A549 (cell line): ENCODE data around the gene ACVR2A. TPM values are rescaled to one million over a fixed set of nuclear protein-coding genes. Genes with fewer than 3 reads are reported as not detected.

Experiments used
- ATAC-seq, 2 experiments: fragments of 200-7000 bp in 1 of 2; fragments of >200 bp in 1 of 2; cut with Nextera tagmentation in 1 of 2; cut with Tn5 transposase in 1 of 2; 3 replicates each; pipeline versions ENCODE4 v1.8.0 to v1.9.1; 2018 to 2020; ENCODE audit warnings: mild to moderate bottlenecking in 1 of 2, moderate library complexity in 1 of 2
- CTCF ChIA-PET: fragments of 300-600 bp; sonication (Branson Sonifier 250); formaldehyde crosslinking; extraction: SDS; loops from one replicate; lab custom pipeline; 2021; ENCODE audit warnings: antibody characterized with exemption, inconsistent platforms; lab: Yijun Ruan, JAX
- POLR2A ChIA-PET: fragments of 350-600 bp; formaldehyde crosslinking; extraction: SDS; loops from one replicate; lab custom pipeline; 2021; ENCODE audit warnings: antibody characterized with exemption, inconsistent platforms; lab: Yijun Ruan, JAX
- DNase-seq, 2 experiments: peaks; one replicate each; pipeline versions ENCODE4 v3.0.0 to v3.0.0-alpha.2; 2011 to 2016; ENCODE audit warnings: low read depth in 1 of 2, low spot score in 1 of 2
- FAIRE-seq: peaks from 2 replicates; lab custom pipeline; 2011; peaks lifted over from hg19 to GRCh38; lab: Jason Lieb, UNC
- H3K27ac ChIP-seq, 2 experiments: fragments of >200 bp; sonication (Bioruptor Twin); formaldehyde crosslinking; 3 replicates each; pipeline ENCODE4 v1.5.1; 2016 to 2017
- H3K4me1 ChIP-seq: fragments of >200 bp; sonication (Bioruptor Twin); formaldehyde crosslinking; 3 replicates; pipeline ENCODE4 v1.6.1; 2016
- H3K4me2 ChIP-seq: fragments of >200 bp; sonication (Bioruptor Twin); formaldehyde crosslinking; 3 replicates; pipeline ENCODE4 v1.6.1; 2016
- H3K4me3 ChIP-seq: fragments of >200 bp; sonication (Bioruptor Twin); formaldehyde crosslinking; 3 replicates; pipeline ENCODE4 v1.5.1; 2016
- H3K9me3 ChIP-seq: fragments of >200 bp; sonication (Bioruptor Twin); formaldehyde crosslinking; 3 replicates; pipeline ENCODE4 v1.6.1; 2016
- CBX2 ChIP-seq: fragments of 200-600 bp; sonication (generic); IDR thresholded peaks from 2 replicates; pipeline ENCODE4 v1.6.1; 2016; ENCODE audit warnings: low read depth, mild to moderate bottlenecking, borderline replicate concordance
- CBX8 ChIP-seq: fragments of 200-600 bp; sonication (generic); IDR thresholded peaks from 2 replicates; pipeline ENCODE4 v1.6.1; 2016
- EHF ChIP-seq: fragments of 250-450 bp; sonication (Bioruptor Pico); IDR thresholded peaks from 2 replicates; pipeline ENCODE4 v1.5.0; 2020; ENCODE audit warnings: mild to moderate bottlenecking
- EHMT2 ChIP-seq: fragments of 200-600 bp; sonication (generic); IDR thresholded peaks from 2 replicates; pipeline ENCODE4 v1.6.1; 2016; ENCODE audit warnings: antibody characterized with exemption, low read depth, mild to moderate bottlenecking, moderate library complexity
- GATA3 ChIP-seq: IDR thresholded peaks from 2 replicates; pipeline ENCODE4 v1.6.1; 2012; ENCODE audit warnings: borderline replicate concordance
- HOXA7 ChIP-seq: fragments of 250-450 bp; sonication (Bioruptor Pico); IDR thresholded peaks from 2 replicates; pipeline ENCODE4 v1.5.0; 2020; ENCODE audit warnings: mild to moderate bottlenecking, moderate library complexity
- HOXB5 ChIP-seq: fragments of 250-450 bp; sonication (Bioruptor Pico); IDR thresholded peaks from 2 replicates; pipeline ENCODE4 v1.5.0; 2020; ENCODE audit warnings: mild to moderate bottlenecking, moderate library complexity
- JUN ChIP-seq, 2 experiments: fragments of >200 bp; sonication (Bioruptor Twin); formaldehyde crosslinking; IDR thresholded peaks; 2 replicates in 1 of 2; 3 replicates in 1 of 2; pipeline ENCODE4 v1.6.1; 2016 to 2017
- JUNB ChIP-seq: fragments of >200 bp; sonication (Bioruptor Twin); formaldehyde crosslinking; IDR thresholded peaks from 2 replicates; pipeline ENCODE4 v1.6.1; 2016
- KDM1A ChIP-seq: fragments of 200-600 bp; sonication (generic); IDR thresholded peaks from 2 replicates; pipeline ENCODE4 v1.6.1; 2016; ENCODE audit warnings: low read depth, mild to moderate bottlenecking
- MAFK ChIP-seq: fragments of 450-650 bp; IDR thresholded peaks from 2 replicates; pipeline ENCODE4 v1.6.1; 2014; ENCODE audit not compliant: partially characterized antibody
- NFE2L2 ChIP-seq: fragments of 150-350 bp; conservative IDR thresholded peaks from 2 replicates; pipeline ENCODE4 v1.6.1; 2014; ENCODE audit warnings: low read length
- NR3C1 ChIP-seq: fragments of >200 bp; sonication (Bioruptor Twin); formaldehyde crosslinking; IDR thresholded peaks from 3 replicates; pipeline ENCODE4 v1.6.1; 2017
- RAD21 ChIP-seq, 2 experiments: fragments of >200 bp in 1 of 2; sonication (Bioruptor Twin) in 1 of 2; formaldehyde crosslinking in 1 of 2; IDR thresholded peaks in 1 of 2; conservative IDR thresholded peaks in 1 of 2; 2 replicates in 1 of 2; 3 replicates in 1 of 2; pipeline ENCODE4 v1.6.1; 2012 to 2018; ENCODE audit warnings: inconsistent platforms in 1 of 2
- RARB ChIP-seq: fragments of 250-450 bp; sonication (Bioruptor Pico); IDR thresholded peaks from 2 replicates; pipeline ENCODE4 v1.8.0; 2021; ENCODE audit warnings: mild to moderate bottlenecking, moderate library complexity
- RFX5 ChIP-seq: fragments of 450-650 bp; IDR thresholded peaks from 2 replicates; pipeline ENCODE4 v1.7.1; 2014; ENCODE audit warnings: antibody characterized with exemption, mild to moderate bottlenecking, moderate library complexity
- RNF2 ChIP-seq: fragments of 200-600 bp; sonication (generic); IDR thresholded peaks from 2 replicates; pipeline ENCODE4 v1.6.1; 2016; ENCODE audit warnings: low read depth, mild to moderate bottlenecking, antibody characterized with exemption, moderate library complexity, borderline replicate concordance
- SMC3 ChIP-seq: fragments of >200 bp; sonication (Bioruptor Twin); formaldehyde crosslinking; IDR thresholded peaks from 3 replicates; pipeline ENCODE4 v1.6.1; 2018; ENCODE audit warnings: inconsistent platforms
- SREBF2 ChIP-seq: fragments of 450-650 bp; IDR thresholded peaks from 2 replicates; pipeline ENCODE4 v1.6.1; 2014; ENCODE audit warnings: mild to moderate bottlenecking, moderate library complexity
- TP53 ChIP-seq: fragments of 250-450 bp; sonication (Bioruptor Pico); IDR thresholded peaks from 2 replicates; pipeline ENCODE4 v1.5.0; 2021; ENCODE audit warnings: mild to moderate bottlenecking, moderate library complexity
- ZFP36 ChIP-seq: fragments of 450-650 bp; IDR thresholded peaks from 2 replicates; pipeline ENCODE4 v1.6.1; 2014; ENCODE audit warnings: borderline replicate concordance; ENCODE audit not compliant: partially characterized antibody
- ZNF302 ChIP-seq: fragments of 250-450 bp; sonication (Bioruptor Pico); IDR thresholded peaks from 2 replicates; pipeline ENCODE4 v1.9.0; 2021; ENCODE audit warnings: inconsistent platforms, mild to moderate bottlenecking, moderate library complexity
- WGBS: methylation state at CpG from one replicate; pipeline ENCODE4 v1.1.6; 2017; ENCODE audit errors: missing lambda C conversion rate; 5-methylcytosine and 5-hydroxymethylcytosine counted together
- polyA plus RNA-seq, 4 experiments: library from polyadenylated mRNA; depleted of rRNA in 3 of 4; stranded (reverse); fragments of >200 nt; fragmentation: RNase III in 1 of 4; extraction: RNeasy Plus Mini Kit Qiagen cat#74134 plus additional on column Dnase treatment in 1 of 4; gene quantifications; 2 replicates in 3 of 4; 3 replicates in 1 of 4; pipeline ENCODE4 v1.2.3, GENCODE V29; 2011 to 2017
- TF ChIP-seq, protein P1 (sequence below): fragments of >200 bp; sonication (Bioruptor Twin); formaldehyde crosslinking; IDR thresholded peaks from 3 replicates; pipeline ENCODE4 v1.5.1; 2016
- TF ChIP-seq, protein P2 (sequence below): fragments of 250-450 bp; sonication (Bioruptor Pico); IDR thresholded peaks from 2 replicates; pipeline ENCODE4 v1.5.0; 2020; ENCODE audit warnings: low read depth, mild to moderate bottlenecking, moderate library complexity
- TF ChIP-seq, protein P3 (sequence below): IDR thresholded peaks from 2 replicates; pipeline ENCODE4 v1.6.1; 2012
- TF ChIP-seq, protein P4 (sequence below): fragments of >200 bp; sonication (Bioruptor Twin); formaldehyde crosslinking; IDR thresholded peaks from 2 replicates; pipeline ENCODE4 v1.6.1; 2016
- TF ChIP-seq, protein P5 (sequence below): IDR thresholded peaks from 2 replicates; pipeline ENCODE4 v1.6.1; 2012

ACVR2A gene
- polyA plus RNA-seq, 2 of the 4 experiments (the other 2 are of a cell fraction) = 2.6 to 5.7 TPM

DNA sequence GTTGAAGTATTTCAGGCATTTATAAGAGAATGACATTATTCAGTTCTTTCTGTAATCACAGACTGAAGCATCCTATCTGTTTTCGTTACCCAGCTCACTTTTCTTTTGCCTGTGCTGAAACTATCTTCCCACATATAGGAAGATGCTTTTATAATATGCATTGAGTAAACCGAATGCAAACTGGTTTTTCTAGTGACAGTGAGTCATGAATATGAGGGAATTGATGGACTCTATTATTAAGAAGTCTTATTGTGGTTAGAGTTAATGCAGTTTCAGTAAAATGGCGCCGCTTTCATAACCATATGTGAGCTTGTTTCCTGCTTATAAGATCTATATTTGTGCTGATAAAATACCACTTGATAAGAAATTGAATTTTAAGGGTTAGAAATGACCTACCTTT lies 59.2 kb downstream of the ACVR2A start:
- no peaks in the 10 kb centered on the region for H3K9me3 ChIP-seq
- H3K4me1 ChIP-seq = no peaks in the 10 kb centered on the region
- DNase-seq (no peak), ATAC-seq (no peak), FAIRE-seq (no peak)
- TF ChIP-seq SREBF2 = no peak
- TF ChIP-seq, protein P1, sequence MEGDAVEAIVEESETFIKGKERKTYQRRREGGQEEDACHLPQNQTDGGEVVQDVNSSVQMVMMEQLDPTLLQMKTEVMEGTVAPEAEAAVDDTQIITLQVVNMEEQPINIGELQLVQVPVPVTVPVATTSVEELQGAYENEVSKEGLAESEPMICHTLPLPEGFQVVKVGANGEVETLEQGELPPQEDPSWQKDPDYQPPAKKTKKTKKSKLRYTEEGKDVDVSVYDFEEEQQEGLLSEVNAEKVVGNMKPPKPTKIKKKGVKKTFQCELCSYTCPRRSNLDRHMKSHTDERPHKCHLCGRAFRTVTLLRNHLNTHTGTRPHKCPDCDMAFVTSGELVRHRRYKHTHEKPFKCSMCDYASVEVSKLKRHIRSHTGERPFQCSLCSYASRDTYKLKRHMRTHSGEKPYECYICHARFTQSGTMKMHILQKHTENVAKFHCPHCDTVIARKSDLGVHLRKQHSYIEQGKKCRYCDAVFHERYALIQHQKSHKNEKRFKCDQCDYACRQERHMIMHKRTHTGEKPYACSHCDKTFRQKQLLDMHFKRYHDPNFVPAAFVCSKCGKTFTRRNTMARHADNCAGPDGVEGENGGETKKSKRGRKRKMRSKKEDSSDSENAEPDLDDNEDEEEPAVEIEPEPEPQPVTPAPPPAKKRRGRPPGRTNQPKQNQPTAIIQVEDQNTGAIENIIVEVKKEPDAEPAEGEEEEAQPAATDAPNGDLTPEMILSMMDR = no peak
- no peak for TF ChIP-seq SMC3
- TF ChIP-seq ZNF302 (CRISPR knock-in tag) = no peak
- TF ChIP-seq, protein P2, sequence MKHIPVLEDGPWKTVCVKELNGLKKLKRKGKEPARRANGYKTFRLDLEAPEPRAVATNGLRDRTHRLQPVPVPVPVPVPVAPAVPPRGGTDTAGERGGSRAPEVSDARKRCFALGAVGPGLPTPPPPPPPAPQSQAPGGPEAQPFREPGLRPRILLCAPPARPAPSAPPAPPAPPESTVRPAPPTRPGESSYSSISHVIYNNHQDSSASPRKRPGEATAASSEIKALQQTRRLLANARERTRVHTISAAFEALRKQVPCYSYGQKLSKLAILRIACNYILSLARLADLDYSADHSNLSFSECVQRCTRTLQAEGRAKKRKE = no peak
- TF ChIP-seq RNF2 = no peak
- no peak for TF ChIP-seq GATA3
- TF ChIP-seq, protein P3, sequence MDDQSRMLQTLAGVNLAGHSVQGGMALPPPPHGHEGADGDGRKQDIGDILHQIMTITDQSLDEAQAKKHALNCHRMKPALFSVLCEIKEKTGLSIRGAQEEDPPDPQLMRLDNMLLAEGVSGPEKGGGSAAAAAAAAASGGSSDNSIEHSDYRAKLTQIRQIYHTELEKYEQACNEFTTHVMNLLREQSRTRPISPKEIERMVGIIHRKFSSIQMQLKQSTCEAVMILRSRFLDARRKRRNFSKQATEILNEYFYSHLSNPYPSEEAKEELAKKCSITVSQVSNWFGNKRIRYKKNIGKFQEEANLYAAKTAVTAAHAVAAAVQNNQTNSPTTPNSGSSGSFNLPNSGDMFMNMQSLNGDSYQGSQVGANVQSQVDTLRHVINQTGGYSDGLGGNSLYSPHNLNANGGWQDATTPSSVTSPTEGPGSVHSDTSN = no peak
- TF ChIP-seq ZFP36 = no peak
- no peak for TF ChIP-seq HOXB5 (CRISPR knock-in tag)
- TF ChIP-seq NR3C1 = no peak
- no peak for TF ChIP-seq EHMT2
- TF ChIP-seq NFE2L2 = no peak
- no peak for TF ChIP-seq JUN (IDR thresholded peaks at IDR 0.05)
- no peak for TF ChIP-seq CBX8
- TF ChIP-seq RFX5 = no peak
- TF ChIP-seq CBX2 = no peak
- TF ChIP-seq, protein P4, sequence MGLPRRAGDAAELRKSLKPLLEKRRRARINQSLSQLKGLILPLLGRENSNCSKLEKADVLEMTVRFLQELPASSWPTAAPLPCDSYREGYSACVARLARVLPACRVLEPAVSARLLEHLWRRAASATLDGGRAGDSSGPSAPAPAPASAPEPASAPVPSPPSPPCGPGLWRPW = no peak
- H3K27ac ChIP-seq = no peak overlapping the region
- H3K4me2 ChIP-seq = no peak overlapping the region
- ChIA-PET CTCF (no interaction called here), POLR2A (no interaction called here)
- no peak overlapping the region for H3K4me3 ChIP-seq
- WGBS = 79% methylated on average over 4 of the region's 4 CpGs

DNA sequence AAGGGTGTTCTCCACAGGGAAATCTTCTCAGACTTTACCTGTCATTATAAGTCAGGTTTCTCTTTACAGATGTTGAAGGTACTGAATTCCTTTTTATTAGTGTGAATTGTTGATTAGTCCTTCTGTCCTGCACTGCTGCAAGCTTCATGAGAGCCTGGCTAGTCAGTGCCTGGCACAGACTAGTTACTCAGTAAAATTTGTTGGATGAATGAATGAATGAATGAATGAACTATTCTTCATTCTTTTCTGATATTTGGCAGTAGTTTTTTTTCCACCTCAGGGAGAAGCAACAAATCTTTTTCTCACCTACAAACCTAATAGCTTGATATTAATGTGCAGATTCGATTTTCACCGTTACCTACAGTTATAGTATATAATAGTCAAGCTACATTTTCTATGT lies 64.3 kb downstream of the ACVR2A start:
- no peak for FAIRE-seq
- 72% methylated on average over 2 of the region's 2 CpGs for WGBS
- POLR2A ChIA-PET = no interaction called here
- Histone ChIP-seq H3K9me3 (no peaks in the 10 kb centered on the region), H3K4me2 (no peak overlapping the region), H3K4me3 (no peak overlapping the region), H3K4me1 (0 out of 3 replicates have a peak, but pooled peaks cover 4% of the 10 kb centered on the region), H3K27ac (no peak overlapping the region)
- ATAC-seq = no peak
- DNase-seq = no peak
- TF ChIP-seq RAD21 (conservative IDR thresholded peaks at IDR 0.05 in 1 of 2, IDR thresholded peaks at IDR 0.05 in 1 of 2) = no peak
- no peak for TF ChIP-seq RARB
- TF ChIP-seq HOXA7 (CRISPR knock-in tag) = no peak
- TF ChIP-seq EHF (CRISPR knock-in tag) = no peak
- no peak for TF ChIP-seq MAFK
- TF ChIP-seq, protein P3 = no peak
- no peak for TF ChIP-seq KDM1A
- TF ChIP-seq, protein P5, sequence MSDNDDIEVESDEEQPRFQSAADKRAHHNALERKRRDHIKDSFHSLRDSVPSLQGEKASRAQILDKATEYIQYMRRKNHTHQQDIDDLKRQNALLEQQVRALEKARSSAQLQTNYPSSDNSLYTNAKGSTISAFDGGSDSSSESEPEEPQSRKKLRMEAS = no peak
- TF ChIP-seq RNF2 = no peak
- no peak for TF ChIP-seq CBX8
- TF ChIP-seq TP53 (CRISPR knock-in tag) = no peak
- TF ChIP-seq JUNB = no peak
- TF ChIP-seq SREBF2 = no peak
- TF ChIP-seq CBX2 = no peak
- CTCF ChIA-PET = interaction anchor here (2.6 kb wide), 1 partner anchor 1175 kb away, joined by 10 read pairs; no protein-coding TSS in a partner anchor
